ENCODE data around the gene FTO. TPM values are rescaled to one million over a fixed set of nuclear protein-coding genes. Genes with fewer than 3 reads are reported as not detected.

The FTO gene
- total and polyA plus RNA-seq, 2 of the 8 experiments (the other 6 are each of a cell fraction or from before 2014, with no cell fraction given): 34.5 to 59.8 TPM

DNA sequence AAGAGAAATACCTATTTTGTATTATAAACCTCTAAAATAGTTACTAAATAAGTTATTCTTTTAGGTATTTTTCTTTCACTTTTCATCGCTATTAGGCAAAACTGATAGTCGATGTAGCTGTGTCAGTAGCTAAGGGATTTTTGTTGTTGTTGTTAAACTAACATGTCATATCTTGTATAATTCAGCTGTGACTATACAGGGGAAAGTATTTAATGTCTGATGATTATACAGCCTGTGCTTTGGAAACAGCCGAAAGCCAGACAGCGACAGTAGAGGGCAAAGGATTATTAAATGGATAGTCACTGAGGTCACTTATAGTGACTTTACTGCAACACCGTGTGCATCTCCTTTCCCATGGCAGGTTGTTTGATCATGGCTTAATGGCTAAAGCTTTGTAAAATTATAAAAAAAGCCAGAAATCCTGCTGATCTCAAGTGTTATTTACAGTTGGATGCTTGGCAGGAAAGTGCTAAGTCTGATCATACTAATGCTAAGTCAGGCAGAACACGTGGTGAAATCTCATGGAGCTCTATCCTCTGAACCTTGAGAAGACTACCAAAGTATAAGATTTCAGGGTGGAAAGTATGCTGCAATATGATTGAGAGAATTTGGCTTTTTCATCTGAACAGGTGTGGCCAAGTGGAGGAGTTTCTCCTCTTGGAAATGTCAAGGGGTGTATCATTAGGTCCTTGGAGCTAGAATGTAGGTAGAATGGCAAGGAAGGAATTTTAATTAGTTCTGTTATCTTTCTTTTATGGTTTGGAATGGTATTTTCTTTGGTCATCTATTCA, 88.4 kb downstream of the FTO start:
- H3K27ac ChIP-seq (ENCODE audit: low read depth, low read length): no peak overlapping the region
- no peak overlapping the region for H4K91ac ChIP-seq (replicated peaks; ENCODE audit: insufficient read length, low read length)
- H3K36me3 ChIP-seq (ENCODE audit: control insufficient read depth in 2 of 4, insufficient read depth in 4 of 4, low read length in 3 of 4): no peaks in the 10 kb centered on the region
- H2BK120ac ChIP-seq (replicated peaks; ENCODE audit: low read depth, low read length): no peak overlapping the region
- no peaks in the 10 kb centered on the region for H3K79me1 ChIP-seq (ENCODE audit: low read depth, low read length)
- no peak overlapping the region for H3K23ac ChIP-seq (ENCODE audit: insufficient read length)
- no peak overlapping the region for H3K14ac ChIP-seq (ENCODE audit: insufficient read length)
- DNase-seq (ENCODE audit: low read depth in 1 of 2, low spot score in 2 of 2) (no peak), FAIRE-seq (no peak)
- ChIA-PET POLR2A (ENCODE audit: partially characterized antibody) (no interaction called here), CTCF (ENCODE audit: partially characterized antibody) (interaction anchor here (0.8 kb wide), 1 partner anchor 45 kb away, joined by 3 read pairs; no protein-coding TSS in a partner anchor)
- no peak overlapping the region for H4K5ac ChIP-seq (ENCODE audit: insufficient read length, low read depth, low read length)
- no peak overlapping the region for H3K4me3 ChIP-seq (ENCODE audit: extremely low read depth in 1 of 4, insufficient read depth in 2 of 4, low read depth in 3 of 4, low read length in 4 of 4)
- H3K27me3 ChIP-seq (replicated peaks in 1 of 4; ENCODE audit: control insufficient read depth in 3 of 4, extremely low read depth in 1 of 4, insufficient read depth in 3 of 4, low read length in 3 of 4): no peaks in the 10 kb centered on the region
- H2BK15ac ChIP-seq (ENCODE audit: low read length): no peak overlapping the region
- H3K56ac ChIP-seq (replicated peaks; ENCODE audit: insufficient read length, low read depth, low read length): no peak overlapping the region
- H3K79me2 ChIP-seq (ENCODE audit: control insufficient read depth in 1 of 2, insufficient read depth in 2 of 2, low read length in 2 of 2): no peaks in the 10 kb centered on the region
- no peak overlapping the region for H3K4me2 ChIP-seq (ENCODE audit: insufficient read depth in 1 of 2, low read depth in 2 of 2, low read length in 2 of 2)
- H3K9ac ChIP-seq (replicated peaks in 1 of 4; ENCODE audit: extremely low read depth in 1 of 4, low read depth in 3 of 4, low read length in 3 of 4): no peak overlapping the region
- H2AK5ac ChIP-seq (ENCODE audit: low read depth, low read length): no peak overlapping the region
- H2BK5ac ChIP-seq (ENCODE audit: low read depth, low read length): no peak overlapping the region
- 89% methylated on average over 6 of the region's 6 CpGs; no CpG with 5 or more reads in 1 of the 2 experiments for WGBS, 2 experiments (ENCODE audit: extremely low coverage in 1 of 2, insufficient coverage in 1 of 2, insufficient read length in 1 of 2, insufficient replicate concordance in 2 of 2, low coverage in 1 of 2, low lambda C conversion rate in 2 of 2, missing lambda C conversion rate in 1 of 2)
- no peaks in the 10 kb centered on the region for H3K23me2 ChIP-seq (ENCODE audit: low read depth, low read length)
- H2AFZ ChIP-seq (ENCODE audit: low read length): no peak overlapping the region
- H3K18ac ChIP-seq (ENCODE audit: extremely low read depth, low read length): no peak overlapping the region
- H3K4me1 ChIP-seq (replicated peaks in 1 of 4; ENCODE audit: control insufficient read depth in 3 of 4, insufficient read depth in 4 of 4, low read length in 3 of 4): no peaks in the 10 kb centered on the region; a peak in 1 of 7 replicates
- no peak overlapping the region for H2BK20ac ChIP-seq (ENCODE audit: low read length)
- H4K8ac ChIP-seq (ENCODE audit: extremely low read depth, insufficient read depth, low read length): no peak overlapping the region
- no peak overlapping the region for H3K4ac ChIP-seq (replicated peaks; ENCODE audit: insufficient read length, low read depth, low read length)
- no peaks in the 10 kb centered on the region for H4K20me1 ChIP-seq (replicated peaks in 1 of 2; ENCODE audit: control insufficient read depth in 1 of 2, insufficient read depth in 2 of 2, low read length in 2 of 2)
- no peaks in the 10 kb centered on the region for H3K9me3 ChIP-seq (ENCODE audit: insufficient read depth in 2 of 2, low read depth in 1 of 2, low read length in 1 of 2)
- no peak overlapping the region for H2BK12ac ChIP-seq (ENCODE audit: low read depth, low read length)
- no peak for TF ChIP-seq CREB1 (IDR thresholded peaks at IDR 0.05)
- no peak for TF ChIP-seq SAP30 (IDR thresholded peaks at IDR 0.05; ENCODE audit: insufficient read depth, insufficient replicate concordance, low read length)
- TF ChIP-seq TEAD4 (IDR thresholded peaks at IDR 0.05; ENCODE audit: low read depth, low read length): no peak
- no peak for TF ChIP-seq TAF7 (optimal IDR thresholded peaks at IDR 0.05; ENCODE audit: borderline replicate concordance, low read depth, low read length)
- no peak for TF ChIP-seq SIN3A (conservative IDR thresholded peaks at IDR 0.05 in 1 of 2, IDR thresholded peaks at IDR 0.05 in 1 of 2; ENCODE audit: low read depth in 1 of 2, low read length in 2 of 2)
- no peak for TF ChIP-seq POU5F1 (IDR thresholded peaks at IDR 0.05; ENCODE audit: low read depth, low read length)
- TF ChIP-seq EGR1 (IDR thresholded peaks at IDR 0.05; ENCODE audit: borderline replicate concordance, low read depth, low read length): no peak
- TF ChIP-seq GABPA (IDR thresholded peaks at IDR 0.05; ENCODE audit: borderline replicate concordance, insufficient read depth, low read length): no peak
- no peak for TF ChIP-seq SIRT6 (IDR thresholded peaks at IDR 0.05; ENCODE audit: low read length)
- TF ChIP-seq NRF1 (IDR thresholded peaks at IDR 0.05; ENCODE audit: low read depth, low read length): no peak
- TF ChIP-seq BRCA1 (IDR thresholded peaks at IDR 0.05; ENCODE audit: low read depth, low read length): no peak
- no peak for TF ChIP-seq CHD1 (IDR thresholded peaks at IDR 0.05; ENCODE audit: low read depth, low read length)

All from H1 (cell line).